Activated CD4-positive, alpha-beta T cell treated with anti-CD3 and anti-CD28 coated beads for 4 hours (primary cell): Measurements from ENCODE around the gene FUOM.
"Not testable (repeated sequence)": the region's sequence is repeated elsewhere in the genome, so short reads cannot be mapped to it uniquely, and the experiment has no call there.

Source experiments
- DNase-seq, 2 donors: peaks; one replicate each; pipeline ENCODE4 v3.0.0-alpha.2; 2020

FUOM gene

GRCh38 chr10:133388236-133388972, 30.6 kb upstream of the FUOM start:
- DNase-seq: no peak

GRCh38 chr10:133386951-133387350, 29.1 kb upstream of the FUOM start:
- not testable (repeated sequence) for DNase-seq

- no peak for DNase-seq
Observed at GRCh38 chr10:133385214-133385613, 27.4 kb upstream of the FUOM start.

DNA sequence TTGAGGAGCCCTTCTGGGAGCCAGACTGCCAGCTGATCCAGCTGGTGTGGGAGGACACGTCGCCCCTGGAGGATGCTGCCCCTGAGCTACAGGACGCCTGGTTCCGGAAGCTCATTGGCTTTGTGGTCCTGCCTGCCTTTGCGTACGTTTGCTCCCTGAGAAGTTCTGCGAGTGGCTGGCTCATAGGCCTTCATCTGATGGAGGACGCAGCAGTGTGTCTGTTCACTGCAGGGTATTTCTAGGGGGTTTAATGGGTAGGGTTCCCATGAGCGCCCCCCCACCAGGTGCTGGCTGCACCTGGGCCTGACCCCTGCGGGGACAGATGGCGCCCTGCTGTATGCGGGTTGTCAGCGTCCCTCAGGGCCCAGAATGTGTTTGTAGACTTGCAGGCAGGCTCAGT, 26.3 kb upstream of the FUOM start:
- DNase-seq: no peak

DNA sequence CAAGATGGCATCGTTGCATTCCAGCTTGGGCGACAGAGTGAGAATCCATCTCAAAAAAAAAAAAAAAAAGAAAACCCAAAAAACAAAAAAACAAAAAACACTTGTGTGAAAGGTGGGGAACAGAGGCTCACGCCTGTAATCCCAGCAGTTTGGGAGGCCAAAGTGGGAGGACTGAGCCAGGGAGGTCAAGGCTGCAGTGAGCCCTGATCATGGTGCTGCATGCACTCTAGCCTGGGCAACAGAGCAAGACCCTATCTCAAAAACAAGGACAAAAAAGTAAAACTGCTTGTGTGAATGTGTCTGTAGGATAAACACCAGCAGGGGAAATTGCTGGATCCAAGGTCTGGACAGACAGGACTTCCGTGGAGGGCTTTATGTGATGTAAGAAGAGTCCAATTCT, 25.7 kb upstream of the FUOM start:
- no peak for DNase-seq

- DNase-seq: no peak
Observed at GRCh38 chr10:133381036-133381435, 23.2 kb upstream of the FUOM start.

DNA sequence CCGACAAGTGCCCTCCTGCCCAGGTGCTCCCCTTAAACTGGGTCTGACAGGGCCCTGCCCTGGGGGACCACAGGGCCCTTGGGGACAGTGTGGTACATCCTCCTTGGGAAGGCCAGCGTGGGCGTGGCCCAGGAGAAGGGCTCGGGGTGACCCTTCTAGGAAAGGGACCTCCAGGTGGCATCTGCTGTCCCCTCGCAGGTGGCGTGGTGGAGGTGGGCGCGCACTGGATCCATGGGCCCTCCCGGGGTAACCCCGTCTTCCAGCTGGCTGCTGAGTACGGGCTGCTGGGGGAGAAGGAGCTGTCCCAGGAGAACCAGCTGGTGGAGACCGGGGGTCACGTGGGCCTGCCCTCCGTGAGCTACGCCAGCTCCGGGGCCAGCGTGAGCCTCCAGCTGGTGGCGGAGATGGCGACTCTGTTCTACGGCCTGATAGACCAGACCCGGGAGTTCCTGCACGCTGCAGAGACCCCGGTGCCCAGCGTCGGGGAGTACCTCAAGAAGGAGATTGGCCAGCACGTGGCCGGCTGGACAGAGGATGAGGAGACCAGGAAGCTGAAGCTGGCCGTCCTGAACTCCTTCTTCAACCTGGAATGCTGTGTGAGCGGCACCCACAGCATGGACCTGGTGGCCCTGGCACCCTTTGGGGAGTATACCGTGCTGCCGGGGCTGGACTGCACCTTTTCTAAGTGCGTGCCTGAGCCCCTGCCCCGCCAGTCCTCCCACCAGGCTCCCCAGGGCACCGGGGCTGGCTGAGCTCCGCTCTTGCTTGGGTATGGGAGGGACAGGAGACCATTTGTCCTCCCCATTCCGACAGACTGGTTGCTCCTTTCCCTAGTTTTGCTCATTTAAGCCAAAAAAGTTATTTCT, 22.2 kb upstream of the FUOM start:
- no peak for DNase-seq

GRCh38 chr10:133379152-133379800, 21.5 kb upstream of the FUOM start, which contains the start of gene PAOX:
Gene PAOX (plus strand): TSS chr10:133379262. CDS start chr10:133379317, 55 bp downstream.
- DNase-seq: peak; percentile 57 to 60

DNA sequence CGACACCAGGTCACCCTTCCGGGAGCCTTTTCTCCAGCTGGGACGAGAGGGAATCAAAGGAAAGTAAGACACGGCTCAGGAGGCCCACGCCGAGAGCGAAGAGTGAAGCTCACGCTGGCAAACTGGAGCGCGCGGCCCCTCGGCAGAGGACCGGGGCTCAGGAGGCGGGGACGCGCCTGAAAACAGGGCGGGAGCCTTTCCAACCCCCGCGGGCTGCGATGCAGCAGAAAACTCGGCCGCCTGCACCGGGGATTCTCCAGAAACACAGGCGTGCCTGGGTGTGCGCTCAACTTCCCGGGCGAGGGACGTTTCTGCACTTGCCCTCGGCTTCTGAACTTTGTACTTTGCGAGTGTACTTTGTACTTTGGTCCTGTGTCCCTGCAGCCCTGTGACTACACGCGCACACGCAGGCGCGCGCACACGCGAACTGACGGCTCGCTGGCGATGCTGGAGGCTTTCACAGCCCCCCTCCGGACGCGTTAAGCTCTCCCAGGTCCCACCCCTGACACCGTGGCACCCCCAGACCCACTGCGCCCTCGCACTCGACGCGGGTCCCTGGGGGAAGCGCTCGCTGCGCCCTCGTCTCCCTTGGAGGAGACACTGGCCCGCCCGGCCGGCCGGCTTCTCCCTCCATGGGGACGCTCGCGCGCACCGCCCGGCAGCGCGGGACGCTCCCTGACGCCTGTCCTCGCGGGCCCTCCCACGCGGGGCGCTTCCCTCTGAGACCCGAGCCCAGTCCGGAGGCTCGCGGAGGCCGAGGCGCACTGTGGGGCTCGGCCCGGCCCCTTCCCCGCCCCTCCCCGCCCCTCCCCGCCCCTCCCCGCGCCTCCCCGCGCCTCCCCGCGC, 20.7 kb upstream of the FUOM start:
- peak; percentile 55 to 64 for DNase-seq

- DNase-seq: no peak
Observed at GRCh38 chr10:133377818-133378250, 20.0 kb upstream of the FUOM start.

GRCh38 chr10:133377025-133377817, 19.4 kb upstream of the FUOM start:
- DNase-seq: no peak

- DNase-seq: not testable (repeated sequence)
Observed at GRCh38 chr10:133376183-133376582, 18.4 kb upstream of the FUOM start.

- no peak for DNase-seq
Observed at GRCh38 chr10:133375357-133376115, 17.7 kb upstream of the FUOM start.

GRCh38 chr10:133373174-133374090, 15.6 kb upstream of the FUOM start, which contains the start of gene ECHS1:
Gene ECHS1 (minus strand): TSS chr10:133373354. CDS start chr10:133373333, 21 bp downstream.
- DNase-seq: peak; percentile 91 to 94

- DNase-seq: no peak
Observed at GRCh38 chr10:133372507-133372906, 14.7 kb upstream of the FUOM start.

DNA sequence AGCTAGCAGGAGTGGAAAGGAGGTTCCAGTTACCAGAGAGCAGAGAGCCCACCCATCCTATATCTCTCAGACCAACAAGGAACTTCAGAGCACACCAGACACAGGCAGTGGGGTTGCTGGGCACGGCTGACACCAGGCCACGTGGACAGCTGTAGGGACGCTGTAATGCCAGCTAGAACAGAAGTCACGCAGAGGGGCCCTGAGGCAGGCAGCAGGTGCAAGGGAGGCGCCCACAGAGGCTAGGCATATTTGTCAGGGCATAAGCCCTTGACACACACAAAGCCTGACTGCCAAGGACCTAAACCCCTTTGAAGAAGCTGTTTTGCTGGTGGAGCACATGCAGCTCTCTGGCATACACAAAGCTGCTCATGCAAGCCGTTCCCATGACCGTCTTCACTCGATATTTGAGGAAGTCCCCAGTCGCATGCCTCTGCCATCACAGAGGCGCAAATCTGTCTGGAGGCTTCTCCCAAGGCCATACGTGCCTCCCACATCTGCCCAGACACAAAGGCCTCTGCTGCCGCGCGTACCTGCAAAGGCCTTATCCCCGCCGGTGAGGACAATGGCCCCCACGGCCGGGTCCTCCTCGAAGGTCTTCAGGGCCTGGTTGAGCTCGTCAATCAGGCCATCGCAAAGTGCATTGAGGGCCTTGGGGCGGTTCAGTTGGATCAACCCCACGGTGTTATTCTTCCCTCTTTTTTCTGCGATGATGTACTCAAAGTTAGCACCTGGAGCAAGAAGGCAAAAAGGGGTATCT, 12.4 kb upstream of the FUOM start:
- DNase-seq: no peak

DNA sequence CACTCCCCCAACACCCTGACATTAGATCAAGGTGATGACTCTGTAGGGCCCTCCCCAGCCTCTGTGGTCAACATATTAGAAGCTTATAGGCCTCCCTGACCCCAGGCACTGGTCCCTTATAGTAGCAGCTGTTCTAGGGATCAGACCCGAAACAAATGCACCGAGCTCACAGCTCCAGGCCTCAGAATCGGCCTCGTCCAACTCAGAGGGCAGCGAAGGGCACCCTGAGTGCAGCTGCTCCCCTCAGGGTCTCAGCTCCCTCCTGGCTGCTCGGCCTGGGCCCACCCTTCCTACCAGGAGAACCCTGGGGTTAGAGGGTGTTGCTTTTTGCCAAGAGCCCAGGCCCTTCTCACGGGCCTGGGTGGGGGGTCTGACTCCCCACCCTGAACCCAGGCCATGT, 10.3 kb upstream of the FUOM start:
- no peak for DNase-seq

DNA sequence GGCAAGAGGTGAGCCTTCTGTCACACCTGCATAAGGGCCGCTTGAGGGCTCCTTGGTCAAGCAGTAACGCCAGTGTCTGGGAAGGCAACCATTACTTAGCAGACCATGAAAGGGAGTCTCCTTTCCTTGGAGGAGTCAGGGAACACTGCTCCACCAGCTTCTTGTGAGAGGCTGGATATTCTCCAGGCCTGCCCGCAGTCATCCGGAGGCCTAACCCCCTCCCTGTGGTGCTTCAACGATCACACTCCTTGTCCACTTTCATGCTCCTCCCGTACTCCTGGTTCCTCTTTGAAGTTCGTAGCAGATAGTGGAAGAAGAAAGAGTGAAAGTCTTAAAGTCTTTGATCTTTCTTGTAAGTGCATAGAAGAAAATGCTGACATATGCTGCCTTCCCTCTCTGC, 9.6 kb upstream of the FUOM start:
- DNase-seq: not testable (repeated sequence)

DNA sequence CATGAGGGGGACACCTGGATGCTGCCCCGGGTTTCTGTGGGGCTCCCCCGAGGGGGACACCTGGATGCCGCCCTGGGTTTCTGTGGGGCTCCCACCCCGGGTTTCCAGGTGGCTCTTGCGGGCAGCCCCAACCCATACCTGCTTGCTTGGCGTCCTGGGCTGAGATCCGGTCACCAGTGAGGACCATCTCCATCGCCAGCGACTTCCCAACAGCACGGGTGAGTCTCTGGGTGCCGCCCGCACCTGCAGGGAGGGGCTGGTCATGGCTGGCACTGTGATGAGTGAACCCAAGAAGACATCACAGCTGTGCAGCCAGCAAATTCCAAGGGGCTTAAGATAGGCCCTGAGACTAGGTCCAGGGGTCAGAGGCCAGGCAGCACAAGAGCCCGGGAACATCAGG, 8.9 kb upstream of the FUOM start:
- DNase-seq: no peak
